ENCODE measurements around the gene PDE2A.

PDE2A gene

DNA sequence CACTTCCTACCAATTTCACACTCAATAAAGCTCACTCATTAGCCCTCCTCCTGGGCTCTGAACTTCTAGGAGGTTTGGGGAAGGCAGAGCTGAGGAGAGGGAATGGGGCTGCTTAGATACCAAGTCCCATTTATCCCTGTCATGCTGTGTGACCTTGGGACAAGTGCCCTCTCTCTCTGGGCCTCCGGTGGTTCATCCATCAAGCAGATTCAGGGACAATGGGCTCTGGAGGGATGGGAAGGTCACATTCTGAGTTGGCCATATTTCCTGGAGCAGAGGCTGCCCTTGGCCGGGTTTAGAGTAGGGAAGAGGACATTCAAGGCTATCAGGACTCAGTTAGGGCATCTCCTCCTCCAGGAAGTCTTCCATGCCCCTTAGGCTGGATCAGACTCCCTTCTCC, 66.7 kb downstream of the PDE2A start:
- Histone ChIP-seq H3K4me3 (ENCODE audit: low read depth, low read length) (no peak overlapping the region), H3K27me3 (ENCODE audit: control insufficient read depth, insufficient read depth, low read length) (peaks cover 34% of the 10 kb centered on the region; the same call in 1 of the 2 replicates), H3K9ac (ENCODE audit: low read length) (no peak overlapping the region), H3K4me1 (ENCODE audit: control insufficient read depth, insufficient read depth, low read length) (no peaks in the 10 kb centered on the region; the same call in 1 of the 2 replicates), H3K36me3 (ENCODE audit: control insufficient read depth, insufficient read depth, low read length) (no peaks in the 10 kb centered on the region), H3K27ac (ENCODE audit: low read depth, low read length) (no peak overlapping the region), H3K9me3 (ENCODE audit: control insufficient read depth, insufficient read depth, low read depth, low read length) (no peaks in the 10 kb centered on the region)

- peaks cover 37% of the 10 kb centered on the region; the same call in 1 of the 2 replicates for H3K27me3 ChIP-seq (ENCODE audit: control insufficient read depth, insufficient read depth, low read length)
Observed at GRCh38 chr11:72606748-72607468, 67.3 kb downstream of the PDE2A start.

DNA sequence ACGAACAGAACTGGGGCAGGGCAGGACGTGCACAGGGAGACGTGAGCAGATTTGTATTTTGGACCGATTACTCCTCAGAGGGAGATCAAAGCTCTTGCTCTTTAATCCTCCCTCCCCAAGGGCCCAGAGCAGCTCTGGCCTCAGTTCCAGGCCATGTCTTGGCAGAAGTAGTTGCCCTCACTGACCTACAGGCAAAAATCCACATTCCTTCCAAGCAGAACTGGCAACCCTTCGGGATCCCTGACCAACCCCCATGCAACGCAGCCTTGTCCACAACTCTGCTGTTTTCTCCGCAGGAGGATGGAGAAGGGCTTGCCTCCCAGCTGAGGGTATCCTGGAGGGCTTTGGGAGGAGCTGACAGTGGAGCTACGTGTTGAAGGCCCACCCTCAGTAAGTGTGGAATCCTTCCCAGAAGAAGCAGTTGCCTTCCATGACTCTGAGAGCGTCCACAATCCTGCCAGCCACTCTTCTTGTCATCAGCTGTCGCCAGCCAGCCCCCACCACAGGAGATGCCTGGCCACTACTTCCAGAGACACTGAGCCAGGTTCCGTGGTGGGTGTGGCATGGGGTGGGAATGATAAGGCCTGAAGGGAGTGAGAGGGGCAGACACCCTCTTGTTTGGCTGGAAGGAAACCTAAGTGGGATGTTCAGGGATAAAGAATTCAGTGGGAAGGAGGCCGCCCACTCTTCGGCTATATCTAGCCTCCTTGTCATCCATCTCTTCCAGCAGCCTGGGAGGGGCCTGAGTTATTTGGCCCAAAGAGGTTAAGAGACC, 68.1 kb downstream of the PDE2A start:
- no peak overlapping the region for H3K27ac ChIP-seq (ENCODE audit: low read depth, low read length)
- no peak overlapping the region for H3K4me3 ChIP-seq (ENCODE audit: low read depth, low read length)
- no peaks in the 10 kb centered on the region for H3K9me3 ChIP-seq (ENCODE audit: control insufficient read depth, insufficient read depth, low read depth, low read length)
- H3K36me3 ChIP-seq (ENCODE audit: control insufficient read depth, insufficient read depth, low read length), result no peaks in the 10 kb centered on the region
- no peaks in the 10 kb centered on the region; the same call in 1 of the 2 replicates for H3K4me1 ChIP-seq (ENCODE audit: control insufficient read depth, insufficient read depth, low read length)
- H3K27me3 ChIP-seq (ENCODE audit: control insufficient read depth, insufficient read depth, low read length), result peaks cover 34% of the 10 kb centered on the region; the same call in 1 of the 2 replicates
- H3K9ac ChIP-seq (ENCODE audit: low read length), result no peak overlapping the region

More at GRCh38 chr11:72606748-72607468, 67.3 kb downstream of the PDE2A start:
- H3K9me3 ChIP-seq (ENCODE audit: control insufficient read depth, insufficient read depth, low read depth, low read length), result no peaks in the 10 kb centered on the region
- H3K4me3 ChIP-seq (ENCODE audit: low read depth, low read length), result no peak overlapping the region
- H3K36me3 ChIP-seq (ENCODE audit: control insufficient read depth, insufficient read depth, low read length), result no peaks in the 10 kb centered on the region
- H3K27ac ChIP-seq (ENCODE audit: low read depth, low read length), result no peak overlapping the region
- no peaks in the 10 kb centered on the region; the same call in 1 of the 2 replicates for H3K4me1 ChIP-seq (ENCODE audit: control insufficient read depth, insufficient read depth, low read length)
- no peak overlapping the region for H3K9ac ChIP-seq (ENCODE audit: low read length)

DNA sequence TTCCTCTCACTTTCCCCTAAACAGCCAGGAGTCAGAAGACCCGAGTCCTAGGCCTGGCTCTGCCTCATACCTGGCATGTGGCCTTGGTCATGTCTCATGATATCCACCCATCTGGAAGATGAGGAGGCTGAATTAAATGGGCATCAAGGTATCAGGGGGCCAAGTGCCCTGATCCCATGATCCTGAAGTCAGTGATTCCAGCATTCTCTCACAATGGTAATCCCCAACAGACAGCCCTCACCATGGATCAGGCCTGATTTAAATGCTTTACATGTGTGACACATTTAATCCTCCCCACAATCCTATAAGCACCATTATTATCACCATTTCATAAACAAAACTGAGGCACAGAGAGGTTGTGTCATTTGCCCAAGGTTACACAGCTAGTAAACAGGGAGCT, 70.0 kb downstream of the PDE2A start:
- Histone ChIP-seq H3K4me3 (ENCODE audit: low read depth, low read length) (no peak overlapping the region), H3K4me1 (ENCODE audit: control insufficient read depth, insufficient read depth, low read length) (peaks cover 14% of the 10 kb centered on the region), H3K9me3 (ENCODE audit: control insufficient read depth, insufficient read depth, low read depth, low read length) (no peaks in the 10 kb centered on the region), H3K27me3 (ENCODE audit: control insufficient read depth, insufficient read depth, low read length) (peaks cover 33% of the 10 kb centered on the region; the same call in 1 of the 2 replicates), H3K9ac (ENCODE audit: low read length) (no peak overlapping the region), H3K36me3 (ENCODE audit: control insufficient read depth, insufficient read depth, low read length) (no peaks in the 10 kb centered on the region), H3K27ac (ENCODE audit: low read depth, low read length) (no peak overlapping the region)

GRCh38 chr11:72602250-72602904, 71.8 kb downstream of the PDE2A start:
- Histone ChIP-seq H3K9ac (ENCODE audit: low read length) (no peak overlapping the region), H3K27ac (ENCODE audit: low read depth, low read length) (no peak overlapping the region), H3K4me3 (ENCODE audit: low read depth, low read length) (no peak overlapping the region), H3K4me1 (ENCODE audit: control insufficient read depth, insufficient read depth, low read length) (peaks cover 16% of the 10 kb centered on the region), H3K27me3 (ENCODE audit: control insufficient read depth, insufficient read depth, low read length) (peaks cover 38% of the 10 kb centered on the region; the same call in 1 of the 2 replicates), H3K9me3 (ENCODE audit: control insufficient read depth, insufficient read depth, low read depth, low read length) (no peaks in the 10 kb centered on the region), H3K36me3 (ENCODE audit: control insufficient read depth, insufficient read depth, low read length) (no peaks in the 10 kb centered on the region)

DNA sequence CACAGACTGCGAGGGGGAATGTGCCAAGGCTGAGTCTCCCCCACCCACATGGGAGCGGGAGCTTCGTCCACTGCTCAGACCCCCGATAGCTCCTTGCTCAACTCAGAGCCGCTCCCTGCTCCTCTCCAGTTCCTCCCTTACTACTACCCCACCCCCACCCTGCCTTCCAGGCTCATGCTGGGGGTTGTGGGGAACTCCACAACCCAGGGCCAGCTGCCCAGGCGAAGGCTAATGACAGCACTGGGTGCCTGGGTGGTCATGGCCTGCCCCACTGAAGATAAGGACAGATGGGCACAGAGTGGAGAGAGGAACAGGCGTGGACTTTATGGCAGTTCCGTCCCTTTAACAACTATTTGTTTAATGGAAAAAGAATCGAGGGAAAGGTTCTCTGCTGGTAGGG, 73.7 kb downstream of the PDE2A start:
- no peaks in the 10 kb centered on the region for H3K36me3 ChIP-seq (ENCODE audit: control insufficient read depth, insufficient read depth, low read length)
- no peak overlapping the region for H3K27ac ChIP-seq (ENCODE audit: low read depth, low read length)
- H3K9me3 ChIP-seq (ENCODE audit: control insufficient read depth, insufficient read depth, low read depth, low read length), result no peaks in the 10 kb centered on the region
- peaks cover 37% of the 10 kb centered on the region; the same call in 1 of the 2 replicates for H3K27me3 ChIP-seq (ENCODE audit: control insufficient read depth, insufficient read depth, low read length)
- peaks cover 16% of the 10 kb centered on the region for H3K4me1 ChIP-seq (ENCODE audit: control insufficient read depth, insufficient read depth, low read length)
- no peak overlapping the region for H3K9ac ChIP-seq (ENCODE audit: low read length)
- H3K4me3 ChIP-seq (ENCODE audit: low read depth, low read length), result no peak overlapping the region

- no peaks in the 10 kb centered on the region for H3K36me3 ChIP-seq (ENCODE audit: control insufficient read depth, insufficient read depth, low read length)
- H3K4me3 ChIP-seq (ENCODE audit: low read depth, low read length), result no peak overlapping the region
- no peak overlapping the region for H3K9ac ChIP-seq (ENCODE audit: low read length)
- H3K9me3 ChIP-seq (ENCODE audit: control insufficient read depth, insufficient read depth, low read depth, low read length), result no peaks in the 10 kb centered on the region
- H3K4me1 ChIP-seq (ENCODE audit: control insufficient read depth, insufficient read depth, low read length), result peaks cover 23% of the 10 kb centered on the region
- H3K27ac ChIP-seq (ENCODE audit: low read depth, low read length), result no peak overlapping the region
- H3K27me3 ChIP-seq (ENCODE audit: control insufficient read depth, insufficient read depth, low read length), result peaks cover 43% of the 10 kb centered on the region; the same call in 1 of the 2 replicates
Observed at GRCh38 chr11:72599325-72600117, 74.7 kb downstream of the PDE2A start.

- Histone ChIP-seq H3K36me3 (ENCODE audit: control insufficient read depth, insufficient read depth, low read length) (no peaks in the 10 kb centered on the region), H3K9ac (ENCODE audit: low read length) (no peak overlapping the region), H3K4me1 (ENCODE audit: control insufficient read depth, insufficient read depth, low read length) (peaks cover 29% of the 10 kb centered on the region)
Observed at GRCh38 chr11:72598906-72599305, 75.3 kb downstream of the PDE2A start.

DNA sequence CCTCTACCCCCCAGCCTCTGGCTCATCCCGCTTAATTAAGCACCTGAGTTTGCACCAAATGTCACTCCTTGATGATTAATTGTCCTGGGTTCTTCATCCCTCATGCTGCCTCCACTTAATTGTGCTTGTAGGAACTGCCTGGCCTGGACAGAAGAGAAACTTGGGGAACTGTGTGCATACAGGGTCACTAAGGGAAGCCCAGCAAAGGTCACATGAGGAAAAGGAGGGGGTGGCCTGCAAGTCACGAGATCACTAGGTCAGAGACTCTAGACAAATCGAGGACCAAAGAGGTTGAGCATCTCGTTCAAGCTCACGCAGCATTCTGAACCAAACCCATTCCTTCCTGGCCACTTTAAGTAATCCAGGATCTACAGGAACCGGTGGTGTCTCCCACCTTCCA, 75.8 kb downstream of the PDE2A start:
- Histone ChIP-seq H3K4me3 (ENCODE audit: low read depth, low read length) (no peak overlapping the region), H3K9me3 (ENCODE audit: control insufficient read depth, insufficient read depth, low read depth, low read length) (no peaks in the 10 kb centered on the region), H3K9ac (ENCODE audit: low read length) (no peak overlapping the region), H3K36me3 (ENCODE audit: control insufficient read depth, insufficient read depth, low read length) (no peaks in the 10 kb centered on the region), H3K27ac (ENCODE audit: low read depth, low read length) (no peak overlapping the region), H3K27me3 (ENCODE audit: control insufficient read depth, insufficient read depth, low read length) (peaks cover 48% of the 10 kb centered on the region), H3K4me1 (ENCODE audit: control insufficient read depth, insufficient read depth, low read length) (peaks cover 29% of the 10 kb centered on the region)

More at GRCh38 chr11:72598906-72599305, 75.3 kb downstream of the PDE2A start:
- Histone ChIP-seq H3K4me3 (ENCODE audit: low read depth, low read length) (no peak overlapping the region), H3K27me3 (ENCODE audit: control insufficient read depth, insufficient read depth, low read length) (peaks cover 45% of the 10 kb centered on the region), H3K9me3 (ENCODE audit: control insufficient read depth, insufficient read depth, low read depth, low read length) (no peaks in the 10 kb centered on the region), H3K27ac (ENCODE audit: low read depth, low read length) (no peak overlapping the region)

DNA sequence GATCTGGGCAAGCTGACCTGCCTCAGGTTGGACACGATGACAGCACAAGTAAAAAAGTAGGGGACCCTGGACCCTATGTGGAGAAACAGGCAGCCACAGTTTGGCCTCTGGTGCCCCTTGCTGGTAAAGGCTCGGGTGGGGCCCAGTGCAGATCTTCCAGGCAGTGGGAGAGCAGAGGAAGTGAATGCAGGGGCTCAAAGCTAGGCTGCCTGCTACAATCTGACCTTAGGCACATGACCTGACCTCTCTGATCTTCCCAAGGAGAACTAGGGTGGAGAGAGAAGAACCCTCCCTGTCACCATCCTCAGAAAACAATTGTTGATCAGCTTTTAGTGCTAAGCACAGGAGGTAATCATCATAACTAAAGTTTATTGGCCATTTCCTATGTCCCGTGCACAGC, 76.5 kb downstream of the PDE2A start:
- Histone ChIP-seq H3K36me3 (ENCODE audit: control insufficient read depth, insufficient read depth, low read length) (no peaks in the 10 kb centered on the region), H3K27ac (ENCODE audit: low read depth, low read length) (no peak overlapping the region), H3K9me3 (ENCODE audit: control insufficient read depth, insufficient read depth, low read depth, low read length) (no peaks in the 10 kb centered on the region), H3K4me3 (ENCODE audit: low read depth, low read length) (no peak overlapping the region), H3K9ac (ENCODE audit: low read length) (no peak overlapping the region), H3K27me3 (ENCODE audit: control insufficient read depth, insufficient read depth, low read length) (peaks cover 56% of the 10 kb centered on the region), H3K4me1 (ENCODE audit: control insufficient read depth, insufficient read depth, low read length) (peaks cover 29% of the 10 kb centered on the region)

Data from HUES6 (cell line).